Activated naive CD4-positive, alpha-beta T cell treated with anti-CD3 and anti-CD28 coated beads, Interleukin-2, amount 10 ng/mL, durations not matched to agents 7 days and 5 days (primary cell): ENCODE results near the gene CCNT1.
"Not testable (repeated sequence)": the region's sequence is repeated elsewhere in the genome, so short reads cannot be mapped to it uniquely, and the experiment has no call there.

Experiments used
- CTCF ChIA-PET: fragments of 350-600 bp; sonication (Branson Sonifier 250); formaldehyde crosslinking; loops from one replicate; lab custom pipeline; 2021; ENCODE audit warnings: antibody characterized with exemption; lab: Charles Lee
- DNase-seq: peaks from one replicate; pipeline ENCODE4 v3.0.0-alpha.2; 2020
- H3K27ac Mint-ChIP-seq: one replicate; pipeline ENCODE4 v1.8.0; 2021; ENCODE audit warnings: mild to moderate bottlenecking, moderate library complexity, mixed read lengths
- H3K27me3 Mint-ChIP-seq: one replicate; pipeline ENCODE4 v1.8.0; 2021; ENCODE audit warnings: mild to moderate bottlenecking, mixed read lengths
- H3K36me3 Mint-ChIP-seq: one replicate; pipeline ENCODE4 v1.8.0; 2021; ENCODE audit warnings: mixed read lengths
- H3K4me1 Mint-ChIP-seq: one replicate; pipeline ENCODE4 v1.8.0; 2021; ENCODE audit warnings: mixed read lengths
- H3K4me3 Mint-ChIP-seq: one replicate; pipeline ENCODE4 v1.8.0; 2021; ENCODE audit warnings: mild to moderate bottlenecking, moderate library complexity, mixed read lengths
- H3K9me3 Mint-ChIP-seq: one replicate; pipeline ENCODE4 v1.8.0; 2021; ENCODE audit warnings: mixed read lengths

CCNT1 gene

DNA sequence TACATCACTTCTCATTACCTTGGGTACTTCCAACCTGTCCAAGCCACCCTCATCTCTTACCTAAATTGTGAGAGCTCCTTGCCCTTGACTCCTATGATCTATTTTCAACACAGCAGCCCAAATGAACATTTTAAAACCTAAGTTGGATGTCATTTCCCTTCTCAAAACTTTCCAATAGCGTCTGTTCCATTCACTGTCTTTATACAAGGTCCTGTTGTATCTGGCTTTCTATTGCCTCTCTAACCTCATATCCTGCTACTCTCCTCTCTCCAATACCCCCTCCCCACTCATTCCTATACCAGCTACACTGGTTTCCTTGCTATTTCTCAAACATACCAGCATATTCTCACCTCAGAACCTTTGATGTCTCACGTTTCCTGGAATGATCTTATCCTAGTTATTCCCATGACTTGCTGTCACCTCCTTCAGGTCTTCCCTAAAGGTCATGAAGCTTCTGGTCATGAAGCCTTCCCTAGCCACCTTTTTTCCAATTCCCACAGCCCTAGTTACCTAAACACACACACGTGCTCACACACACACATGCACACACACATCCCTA lies 30.4 kb downstream of the CCNT1 start:
- Mint-ChIP-seq H3K9me3 (no peaks in the 10 kb centered on the region), H3K4me3 (no peak overlapping the region), H3K36me3 (peaks cover 27% of the 10 kb centered on the region), H3K27me3 (peaks cover 3% of the 10 kb centered on the region), H3K27ac (no peak overlapping the region), H3K4me1 (peaks cover 9% of the 10 kb centered on the region)
- CTCF ChIA-PET, result interaction anchor here (1.1 kb wide), 1 partner anchor 110 kb away, joined by 3 read pairs; no protein-coding TSS in a partner anchor
- DNase-seq, result no peak

DNA sequence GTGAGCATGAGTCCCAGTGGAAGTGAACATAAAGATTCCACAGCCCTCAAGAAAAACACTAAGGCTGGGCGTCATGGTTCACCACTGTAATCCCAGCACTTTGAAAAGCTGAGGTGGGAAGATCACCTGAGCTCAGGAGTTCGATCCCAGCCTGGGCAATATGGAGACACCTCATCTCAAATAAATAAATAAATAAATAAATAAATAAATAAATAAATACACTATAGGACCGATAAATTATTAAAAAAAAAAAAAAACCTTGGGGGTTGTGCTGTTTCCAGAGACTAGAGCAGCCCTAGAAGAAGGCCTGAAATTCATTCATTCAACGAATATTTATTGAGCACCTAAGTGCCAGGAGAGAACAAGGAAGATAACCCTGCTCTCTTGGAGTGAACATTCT lies 33.0 kb downstream of the CCNT1 start:
- H3K27ac Mint-ChIP-seq, result peak overlapping the region; percentile 56
- H3K36me3 Mint-ChIP-seq, result peaks cover 32% of the 10 kb centered on the region
- H3K27me3 Mint-ChIP-seq, result peaks cover 3% of the 10 kb centered on the region
- peak overlapping the region; percentile 95 for H3K4me3 Mint-ChIP-seq
- DNase-seq, result no peak
- peaks cover 33% of the 10 kb centered on the region for H3K4me1 Mint-ChIP-seq
- H3K9me3 Mint-ChIP-seq, result no peaks in the 10 kb centered on the region
- CTCF ChIA-PET, result no interaction called here

DNA sequence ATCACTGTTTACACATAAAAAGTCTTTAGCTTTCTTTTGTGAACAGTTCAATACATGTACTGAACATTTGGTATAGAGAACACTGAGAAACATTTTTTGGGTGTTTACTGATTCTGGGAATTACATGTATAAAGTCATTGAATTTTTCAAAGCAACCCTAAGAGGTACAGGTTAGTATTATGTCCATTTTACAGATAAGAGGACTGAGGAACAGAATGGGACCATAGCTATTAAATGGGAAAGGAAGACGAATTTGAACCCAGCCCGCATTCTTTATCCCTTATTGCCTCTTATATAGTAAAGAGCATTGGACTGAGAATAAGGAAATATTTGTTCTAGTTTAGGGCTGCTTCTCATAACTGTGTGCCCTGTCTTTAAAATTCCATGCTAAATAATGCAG lies 33.6 kb downstream of the CCNT1 start:
- no peak for DNase-seq
- Mint-ChIP-seq H3K4me1 (peaks cover 37% of the 10 kb centered on the region), H3K4me3 (peak overlapping the region; percentile 95), H3K27ac (peak overlapping the region; percentile 67), H3K27me3 (peaks cover 3% of the 10 kb centered on the region), H3K36me3 (peaks cover 35% of the 10 kb centered on the region), H3K9me3 (no peaks in the 10 kb centered on the region)
- CTCF ChIA-PET, result interaction anchor here (1.0 to 1.4 kb wide), 2 partner anchors 132 to 208 kb away, joined by 3 to 5 read pairs; no protein-coding TSS in a partner anchor

DNA sequence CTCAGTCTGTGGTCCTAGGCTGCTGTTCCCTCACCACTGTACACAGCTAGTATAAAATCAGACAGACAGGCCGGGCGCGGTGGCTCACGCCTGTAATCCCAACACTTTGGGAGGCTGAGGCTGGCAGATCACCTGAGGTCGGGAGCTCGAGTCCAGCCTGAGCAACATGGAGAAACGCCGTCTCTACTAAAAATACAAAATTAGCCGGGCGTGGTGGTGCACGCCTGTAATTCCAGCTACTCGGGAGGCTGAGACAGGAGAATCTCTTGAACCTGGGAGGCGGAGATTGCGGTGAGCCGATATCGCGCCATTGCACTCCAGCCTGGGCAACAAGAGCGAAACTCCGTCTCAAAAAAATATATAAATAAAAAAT lies 34.0 kb downstream of the CCNT1 start:
- not testable (repeated sequence) for DNase-seq
- Mint-ChIP-seq H3K36me3 (peaks cover 34% of the 10 kb centered on the region), H3K4me1 (peaks cover 40% of the 10 kb centered on the region)

DNA sequence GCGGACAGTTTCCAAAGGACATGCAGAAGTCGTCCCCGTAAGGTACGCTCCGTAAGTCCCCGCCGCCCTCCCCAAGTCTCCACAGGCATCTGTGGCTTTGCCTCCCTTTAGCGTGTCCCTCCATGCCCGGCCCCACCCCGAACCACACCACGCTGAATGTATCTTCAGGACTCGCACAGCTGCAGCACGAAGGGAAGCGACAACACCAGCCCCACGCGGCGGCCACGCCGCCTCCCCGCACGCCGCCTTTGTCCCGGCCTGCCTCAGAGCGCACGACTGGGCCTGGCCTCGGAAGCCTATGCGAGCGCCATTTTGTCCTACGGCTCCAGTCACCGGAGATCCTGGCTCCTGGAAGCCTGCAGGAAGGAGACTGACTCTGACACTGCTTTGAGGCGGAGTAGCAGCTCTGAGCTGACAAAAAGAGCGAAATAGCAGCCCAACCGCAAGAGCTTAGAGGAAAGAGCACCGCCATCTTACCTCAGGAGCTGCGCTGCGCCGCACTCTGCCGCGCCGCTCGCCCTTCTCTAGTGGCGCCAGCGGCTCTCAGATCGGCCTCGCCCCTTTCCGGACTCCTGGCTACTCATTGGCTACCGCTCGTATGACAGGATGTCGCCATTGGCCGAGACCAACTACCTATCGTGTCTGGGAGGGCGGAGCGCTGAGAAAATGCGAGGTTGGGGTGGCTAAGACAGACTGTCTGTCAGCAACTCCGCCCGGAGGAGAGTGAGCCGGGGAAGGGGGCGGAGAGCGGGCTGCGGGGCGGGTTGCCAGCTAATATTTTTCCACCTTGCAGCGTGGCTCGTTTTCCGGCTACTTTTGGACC lies 34.6 kb downstream of the CCNT1 start, which contains the start of gene KANSL2:
TSS of gene KANSL2 (minus strand) at position 529 of the 823 bp plus-strand sequence. CDS start 606 bp downstream, outside the sequence.
- CTCF ChIA-PET, result interaction anchor here (0.6 to 1.4 kb wide), 3 partner anchors 132 to 209 kb away, joined by 3 to 5 read pairs (median 3); no protein-coding TSS in a partner anchor
- Mint-ChIP-seq H3K9me3 (no peaks in the 10 kb centered on the region), H3K27me3 (peaks cover 3% of the 10 kb centered on the region), H3K36me3 (peaks cover 37% of the 10 kb centered on the region), H3K4me1 (peaks cover 45% of the 10 kb centered on the region), H3K4me3 (peak within 1 kb of the TSS; percentile 95), H3K27ac (peak within 1 kb of the TSS; percentile 95)
- peak; percentile 99 for DNase-seq

More for the DNA sequence above, 34.0 kb downstream of the CCNT1 start:
- Mint-ChIP-seq H3K27ac (peak overlapping the region; percentile 95), H3K4me3 (peak overlapping the region; percentile 95)
- CTCF ChIA-PET, result interaction anchor here (0.6 to 1.4 kb wide), 3 partner anchors 132 to 208 kb away, joined by 3 to 5 read pairs (median 3); no protein-coding TSS in a partner anchor
- not testable (repeated sequence) for H3K27me3 Mint-ChIP-seq, H3K9me3 Mint-ChIP-seq

DNA sequence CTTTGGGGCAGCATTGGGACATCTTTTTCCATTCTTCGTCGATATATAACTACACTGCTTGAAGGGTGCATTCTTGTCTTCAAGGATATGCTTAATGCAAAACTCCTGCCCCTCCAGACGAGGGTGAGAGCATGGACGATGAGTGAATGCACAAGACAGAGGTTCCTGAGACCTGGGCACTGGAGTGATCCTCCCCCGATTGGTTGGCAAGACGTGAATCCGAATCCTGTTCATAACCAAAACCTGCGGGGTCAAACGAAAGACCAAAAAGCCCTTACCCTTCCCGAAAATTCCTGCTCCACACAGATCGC lies 35.2 kb downstream of the CCNT1 start:
- Mint-ChIP-seq H3K9me3 (no peaks in the 10 kb centered on the region), H3K4me3 (peak overlapping the region; percentile 95)

DNA sequence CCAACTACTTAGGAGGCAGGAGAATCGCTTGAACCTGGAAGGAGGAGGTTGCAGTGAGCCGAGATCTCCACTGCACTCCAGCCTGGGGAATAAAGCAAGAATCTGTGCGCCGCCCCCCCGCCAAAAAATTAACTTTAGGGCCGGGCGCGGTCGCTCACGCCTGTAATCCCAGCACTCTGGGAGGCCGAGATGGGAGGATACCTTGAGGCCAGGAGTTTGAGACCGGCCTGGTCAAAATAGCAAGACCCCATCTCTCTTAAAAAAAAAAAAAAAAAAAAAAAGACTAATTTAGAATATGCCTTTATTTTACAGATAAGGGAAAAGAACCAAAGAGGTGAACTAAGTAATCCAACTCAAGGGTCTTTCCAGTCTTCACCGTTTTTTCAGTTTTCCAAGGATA lies 35.6 kb downstream of the CCNT1 start:
- H3K9me3 Mint-ChIP-seq, result no peaks in the 10 kb centered on the region
- H3K4me3 Mint-ChIP-seq, result peak overlapping the region; percentile 95
- H3K27ac Mint-ChIP-seq, result peak overlapping the region; percentile 95
- H3K36me3 Mint-ChIP-seq, result peaks cover 41% of the 10 kb centered on the region
- CTCF ChIA-PET, result no interaction called here
- peaks cover 48% of the 10 kb centered on the region for H3K4me1 Mint-ChIP-seq
- H3K27me3 Mint-ChIP-seq, result peaks cover 3% of the 10 kb centered on the region
- DNase-seq, result no peak

More for the DNA sequence above, 35.2 kb downstream of the CCNT1 start:
- CTCF ChIA-PET, result no interaction called here
- Mint-ChIP-seq H3K27ac (peak overlapping the region; percentile 95), H3K27me3 (peaks cover 3% of the 10 kb centered on the region), H3K4me1 (peaks cover 48% of the 10 kb centered on the region), H3K36me3 (peaks cover 41% of the 10 kb centered on the region)
- DNase-seq, result no peak

DNA sequence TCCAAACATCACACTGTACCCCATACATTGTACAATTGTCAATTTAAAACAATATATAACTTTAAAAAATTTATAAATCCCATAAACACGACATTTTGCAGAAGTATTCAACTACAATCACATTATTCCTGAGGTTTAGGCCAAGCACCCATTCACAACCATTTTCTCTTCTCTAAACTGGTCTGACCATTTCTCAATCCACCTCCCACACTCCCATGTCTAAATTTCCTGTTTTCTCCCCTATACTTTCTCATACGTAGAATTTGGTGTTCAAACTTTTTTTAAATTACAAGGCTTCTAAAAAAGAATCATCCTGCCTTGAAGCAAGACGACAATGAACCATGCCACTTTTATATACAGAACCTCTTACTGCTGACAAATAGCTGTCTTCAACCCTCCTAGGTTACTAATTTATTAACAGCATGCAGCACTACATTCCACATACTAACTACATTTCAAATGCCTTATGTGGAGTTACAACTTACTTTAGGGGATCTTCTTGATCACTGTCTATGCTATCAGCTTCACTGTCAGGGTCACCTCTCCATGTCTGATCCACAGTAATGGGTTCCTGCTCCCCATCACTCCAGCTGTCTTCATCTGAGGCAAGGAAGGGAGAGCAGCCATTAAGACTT lies 37.8 kb downstream of the CCNT1 start:
- no peak for DNase-seq
- Mint-ChIP-seq H3K4me3 (peak overlapping the region; percentile 63), H3K9me3 (no peaks in the 10 kb centered on the region), H3K36me3 (peaks cover 43% of the 10 kb centered on the region), H3K27ac (peak overlapping the region; percentile 72), H3K27me3 (no peaks in the 10 kb centered on the region), H3K4me1 (peaks cover 48% of the 10 kb centered on the region)
- CTCF ChIA-PET, result no interaction called here

DNA sequence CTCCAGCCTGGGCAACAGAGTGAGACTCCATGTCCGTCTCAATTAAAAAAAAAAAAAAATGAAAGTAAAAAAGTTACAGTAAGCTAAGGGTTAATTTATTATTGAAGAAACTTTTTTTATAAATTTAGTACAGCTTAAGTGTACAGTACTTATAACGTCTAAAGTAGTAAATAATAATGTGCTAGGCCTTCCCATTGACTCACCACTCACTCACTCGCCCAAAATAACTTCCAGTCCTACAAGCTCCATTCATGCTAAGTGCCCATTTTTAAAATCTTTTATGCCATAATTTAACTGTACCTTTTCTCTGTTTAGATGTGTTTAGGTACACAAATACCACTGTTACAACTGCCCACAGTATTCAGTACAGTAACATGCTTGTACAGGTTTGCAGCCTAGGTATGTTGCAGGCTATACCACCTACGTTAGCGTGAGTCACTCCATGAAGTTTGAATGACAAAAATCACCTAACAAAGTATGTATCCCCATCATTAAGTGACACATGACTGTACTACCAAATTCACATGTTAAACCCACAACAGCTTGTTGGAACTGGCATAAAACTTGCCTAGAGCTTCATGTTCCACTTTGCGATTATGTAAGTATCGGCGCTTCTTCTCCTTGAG lies 45.2 kb downstream of the CCNT1 start:
- no peak for DNase-seq
- H3K27ac Mint-ChIP-seq, result peak overlapping the region; percentile 42

DNA sequence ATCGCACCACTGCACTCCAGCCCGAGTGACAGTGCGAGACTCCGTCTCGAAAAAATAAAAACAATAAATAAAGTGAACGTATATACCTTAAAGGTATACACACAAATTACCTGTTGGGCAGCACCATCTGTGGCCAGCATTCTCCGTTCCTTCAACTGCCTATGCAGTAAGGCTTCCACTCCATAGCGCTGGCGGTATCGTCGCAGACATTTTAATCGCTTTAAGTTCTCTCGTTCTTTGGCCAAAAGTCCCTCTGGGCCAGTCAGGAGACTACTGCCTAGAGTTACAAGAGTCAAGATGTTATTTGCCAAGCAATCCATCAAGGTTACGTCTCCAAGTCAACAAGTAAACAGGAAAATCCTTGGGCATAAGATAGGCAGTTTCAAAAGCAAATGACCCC lies 47.5 kb downstream of the CCNT1 start:
- Mint-ChIP-seq H3K27me3 (no peaks in the 10 kb centered on the region), H3K9me3 (no peaks in the 10 kb centered on the region), H3K4me3 (no peak overlapping the region), H3K36me3 (peaks cover 41% of the 10 kb centered on the region), H3K4me1 (no peaks in the 10 kb centered on the region), H3K27ac (peak overlapping the region; percentile 62)
- CTCF ChIA-PET, result no interaction called here
- DNase-seq, result no peak

More for the DNA sequence above, 45.2 kb downstream of the CCNT1 start:
- Mint-ChIP-seq H3K4me3 (no peak overlapping the region), H3K9me3 (no peaks in the 10 kb centered on the region), H3K36me3 (peaks cover 37% of the 10 kb centered on the region), H3K27me3 (no peaks in the 10 kb centered on the region), H3K4me1 (no peaks in the 10 kb centered on the region)
- CTCF ChIA-PET, result interaction anchor here (0.6 to 1.0 kb wide), 3 partner anchors 15 to 124 kb away, joined by 3 to 4 read pairs (median 4); no protein-coding TSS in a partner anchor

DNA sequence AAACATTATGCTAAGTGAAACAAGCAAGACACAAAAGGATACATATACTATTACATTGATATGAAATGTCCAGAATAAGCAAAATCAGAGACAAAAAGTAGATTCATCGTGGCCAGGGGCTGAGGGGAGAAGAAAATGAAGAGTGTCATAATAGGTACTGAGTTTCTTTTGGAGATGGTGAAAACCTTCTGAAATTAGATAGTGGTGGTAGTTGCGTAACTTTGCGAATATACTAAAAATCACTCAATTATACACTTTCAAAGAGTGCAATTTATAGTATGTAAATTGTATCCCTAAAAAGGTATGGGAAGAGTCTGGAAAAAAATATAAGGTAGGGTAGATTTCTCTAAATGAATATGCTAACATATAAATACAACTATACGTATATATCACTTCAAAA lies 56.6 kb downstream of the CCNT1 start:
- CTCF ChIA-PET, result no interaction called here
- H3K27ac Mint-ChIP-seq, result no peak overlapping the region

DNA sequence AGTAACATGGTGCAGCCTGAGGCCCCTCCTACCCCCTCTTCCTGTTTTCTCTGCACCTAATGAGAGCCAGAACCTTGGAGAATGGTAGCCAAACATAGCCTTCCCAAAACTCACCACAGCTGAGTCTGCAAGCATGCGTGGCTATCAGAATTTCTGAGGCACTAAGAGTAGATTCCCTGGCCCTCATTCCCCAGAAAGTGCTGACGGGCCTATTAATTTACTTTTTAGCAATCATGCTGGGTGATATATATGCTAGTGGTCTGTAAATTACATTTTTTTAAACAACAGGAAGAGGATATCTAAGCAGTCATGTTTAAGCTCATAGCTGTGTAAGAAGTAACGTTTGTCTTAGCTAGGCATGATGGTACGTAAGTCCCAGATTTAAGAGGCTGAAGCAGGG lies 64.8 kb downstream of the CCNT1 start:
- H3K4me1 Mint-ChIP-seq, result no peaks in the 10 kb centered on the region
- no peaks in the 10 kb centered on the region for H3K27me3 Mint-ChIP-seq
- peaks cover 44% of the 10 kb centered on the region for H3K36me3 Mint-ChIP-seq
- H3K4me3 Mint-ChIP-seq, result no peak overlapping the region
- H3K27ac Mint-ChIP-seq, result no peak overlapping the region
- no peaks in the 10 kb centered on the region for H3K9me3 Mint-ChIP-seq
- CTCF ChIA-PET, result no interaction called here
- DNase-seq, result no peak

More for the DNA sequence above, 56.6 kb downstream of the CCNT1 start:
- Mint-ChIP-seq H3K4me1 (no peaks in the 10 kb centered on the region), H3K27me3 (no peaks in the 10 kb centered on the region), H3K9me3 (no peaks in the 10 kb centered on the region), H3K36me3 (peaks cover 45% of the 10 kb centered on the region), H3K4me3 (no peak overlapping the region)
- DNase-seq, result no peak

DNA sequence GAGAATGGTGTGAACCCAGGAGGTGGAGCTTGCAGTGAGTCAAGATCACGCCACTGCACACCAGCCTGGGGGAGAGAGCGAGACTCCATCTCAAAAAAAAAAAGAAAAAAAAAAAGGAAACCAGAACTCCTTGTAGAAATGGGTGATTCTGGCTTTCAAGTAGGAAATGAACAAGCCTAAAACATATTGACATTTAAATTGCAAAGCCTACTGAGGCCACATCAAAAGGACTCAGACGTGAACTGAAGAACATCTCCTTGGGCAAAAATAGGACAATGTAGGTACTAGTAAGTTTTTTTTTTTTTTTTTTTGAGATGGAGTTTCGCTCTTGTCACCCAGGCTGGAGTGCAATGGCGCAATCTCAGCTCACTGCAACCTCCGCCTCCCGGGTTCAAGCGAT lies 71.2 kb downstream of the CCNT1 start:
- H3K4me3 Mint-ChIP-seq, H3K4me1 Mint-ChIP-seq, DNase-seq, H3K9me3 Mint-ChIP-seq, H3K27me3 Mint-ChIP-seq, H3K27ac Mint-ChIP-seq: not testable (repeated sequence)
- CTCF ChIA-PET, result interaction anchor here (0.6 kb wide), 1 partner anchor 474 kb away, joined by 3 read pairs; no protein-coding TSS in a partner anchor
- peaks cover 40% of the 10 kb centered on the region for H3K36me3 Mint-ChIP-seq

DNA sequence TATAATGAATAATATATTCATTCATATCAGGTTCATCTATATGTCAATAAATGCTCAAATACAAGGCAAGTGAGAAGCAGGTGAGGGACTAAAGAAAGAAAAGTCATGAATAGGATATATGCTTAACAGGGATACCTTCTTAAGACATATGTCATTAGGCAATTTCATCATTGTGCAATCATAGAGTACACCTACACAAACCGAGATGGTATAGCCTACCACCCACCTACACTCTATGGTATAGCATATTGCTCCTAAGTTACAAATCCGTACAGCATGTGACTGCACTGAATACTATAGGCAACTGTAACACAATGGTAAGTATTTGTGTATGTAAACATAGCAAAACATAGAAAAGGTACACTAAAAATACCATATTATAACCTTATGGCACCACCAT lies 73.5 kb downstream of the CCNT1 start:
- Mint-ChIP-seq H3K27me3 (no peaks in the 10 kb centered on the region), H3K4me1 (peaks cover 2% of the 10 kb centered on the region), H3K9me3 (peaks cover 9% of the 10 kb centered on the region), H3K4me3 (no peak overlapping the region), H3K27ac (no peak overlapping the region), H3K36me3 (peaks cover 37% of the 10 kb centered on the region)
- CTCF ChIA-PET, result no interaction called here
- no peak for DNase-seq
